GM21825 (cell line): Measurements from ENCODE around the gene SCFD2.

Source experiments
- ATAC-seq: cut with Tn5 transposase; IDR thresholded peaks from one replicate; pipeline ENCODE4 v1.9.1; 2021; ENCODE audit warnings: mild to moderate bottlenecking, moderate library complexity; ENCODE audit not compliant: unreplicated experiment

SCFD2 gene

DNA sequence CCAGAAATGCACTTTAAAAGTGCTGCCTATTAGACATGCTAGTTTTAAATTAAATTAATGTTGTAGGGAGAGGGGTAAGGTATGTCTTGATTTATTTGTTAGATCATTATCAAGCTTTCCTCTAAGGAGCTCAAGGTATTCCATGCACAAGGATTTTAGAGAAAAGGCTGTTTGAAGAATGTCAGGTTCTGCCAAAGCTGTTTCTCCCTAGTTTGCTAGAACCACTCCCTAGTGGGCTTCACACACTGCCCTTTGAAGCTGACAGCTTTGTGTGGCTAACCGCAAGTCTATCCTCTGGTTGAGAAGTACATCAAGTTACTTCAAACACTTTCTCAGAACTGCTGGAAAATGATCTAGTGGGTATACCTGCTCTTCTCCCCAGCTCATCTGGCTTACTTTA lies 471.4 kb downstream of the SCFD2 start:
- ATAC-seq: no peak

DNA sequence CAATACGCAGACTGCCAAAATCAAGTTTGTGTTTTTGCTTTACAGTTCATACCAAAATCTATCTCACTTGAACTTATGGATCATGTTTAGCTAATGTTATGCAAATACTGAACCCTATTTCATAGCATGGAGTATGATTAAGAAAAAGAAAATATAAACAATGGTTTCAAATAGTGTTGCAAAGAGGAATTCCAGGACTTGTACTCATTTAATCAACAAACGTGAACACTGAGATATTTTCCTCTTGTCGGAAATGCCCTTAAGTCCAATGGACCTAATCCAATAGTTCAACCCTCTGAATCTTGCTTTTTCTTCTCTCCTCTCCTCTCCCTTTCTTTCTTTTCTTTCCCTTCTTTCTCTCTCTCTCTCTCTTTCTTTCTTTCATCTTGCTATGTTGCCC lies 473.0 kb downstream of the SCFD2 start:
- no peak for ATAC-seq

DNA sequence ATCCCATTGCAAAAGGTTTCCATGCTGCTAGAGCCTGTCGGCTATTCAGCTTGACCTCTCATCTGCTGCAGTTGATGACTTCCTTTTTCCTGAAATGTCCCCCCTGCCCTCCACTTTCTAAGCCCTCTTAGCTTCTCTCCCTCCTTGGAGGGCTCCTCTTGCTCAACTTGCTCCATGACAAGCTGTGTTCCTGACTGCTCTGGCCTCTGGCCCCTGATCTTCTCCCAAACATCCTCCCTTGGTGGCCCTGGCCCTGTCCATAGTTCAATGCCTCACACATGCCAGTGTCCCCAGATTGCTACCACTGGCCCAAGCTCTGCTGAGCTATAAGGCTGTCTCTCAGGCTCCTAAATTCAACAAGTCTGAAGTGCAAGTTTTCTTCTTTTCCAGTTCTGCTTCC lies 474.1 kb downstream of the SCFD2 start:
- ATAC-seq: no peak

DNA sequence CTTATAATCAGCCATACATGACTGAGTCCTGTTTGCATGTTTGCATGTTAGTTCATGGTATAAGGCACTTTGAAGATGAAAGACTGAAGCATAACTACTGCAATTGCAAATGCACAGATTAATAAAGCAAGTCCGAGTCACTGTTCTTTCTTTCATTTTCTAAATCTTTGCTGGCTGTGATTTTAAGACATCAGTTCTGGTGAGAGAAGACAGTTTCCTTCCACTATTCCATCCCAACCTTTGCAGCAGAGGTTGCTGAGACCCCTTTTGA lies 475.4 kb downstream of the SCFD2 start:
- no peak for ATAC-seq

DNA sequence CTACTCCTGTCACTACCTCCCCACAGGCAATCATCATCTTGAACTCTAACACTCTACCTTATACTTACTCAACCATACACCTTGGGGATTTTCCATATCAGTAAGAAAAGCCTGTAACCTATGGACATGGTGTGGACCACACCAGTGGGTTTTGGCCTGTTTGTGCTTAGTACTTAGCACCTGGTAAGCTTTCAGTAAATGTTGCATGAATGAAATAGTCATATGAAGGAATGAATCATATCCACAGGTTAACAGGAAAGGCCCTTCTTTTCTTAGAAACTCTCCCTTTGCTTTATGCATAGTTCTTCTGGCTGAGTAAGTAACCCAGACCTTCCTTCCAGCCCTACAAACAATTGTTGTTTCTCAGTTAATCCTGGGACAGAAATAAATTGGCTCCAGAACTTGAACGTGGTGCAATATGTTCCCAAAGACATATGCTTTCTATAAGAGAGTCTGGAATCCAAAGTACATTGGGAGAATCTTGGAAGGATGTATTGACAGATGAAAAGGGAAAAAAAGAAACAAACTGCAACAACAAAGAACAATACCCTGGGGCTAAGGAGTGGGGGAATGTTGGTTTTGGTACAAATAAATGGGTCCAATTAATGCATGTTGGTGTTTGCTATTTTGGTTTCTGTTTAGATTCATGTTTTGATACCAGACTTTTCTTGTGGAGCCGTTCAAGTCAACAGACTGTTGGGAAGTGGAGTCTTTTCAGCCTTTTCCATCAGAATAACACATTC lies 475.9 kb downstream of the SCFD2 start:
- no peak for ATAC-seq

DNA sequence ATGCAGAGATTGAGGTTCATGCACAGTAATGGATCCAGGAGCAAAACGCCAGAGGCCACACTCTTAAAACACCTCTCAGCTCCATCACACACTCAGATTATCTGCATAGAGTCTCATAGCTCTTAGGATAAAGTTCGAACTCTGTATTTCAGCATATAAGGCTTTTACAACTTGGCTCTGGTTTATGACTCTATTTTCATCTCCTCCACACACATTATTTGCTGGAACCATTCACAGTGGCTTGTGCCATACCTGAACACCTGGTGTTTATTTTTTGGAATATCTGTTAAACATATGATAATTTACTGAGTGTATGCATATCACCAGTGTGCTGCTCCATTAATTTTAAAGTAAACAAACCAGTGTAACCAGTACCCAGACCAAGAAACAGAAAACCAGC lies 476.5 kb downstream of the SCFD2 start:
- no peak for ATAC-seq

DNA sequence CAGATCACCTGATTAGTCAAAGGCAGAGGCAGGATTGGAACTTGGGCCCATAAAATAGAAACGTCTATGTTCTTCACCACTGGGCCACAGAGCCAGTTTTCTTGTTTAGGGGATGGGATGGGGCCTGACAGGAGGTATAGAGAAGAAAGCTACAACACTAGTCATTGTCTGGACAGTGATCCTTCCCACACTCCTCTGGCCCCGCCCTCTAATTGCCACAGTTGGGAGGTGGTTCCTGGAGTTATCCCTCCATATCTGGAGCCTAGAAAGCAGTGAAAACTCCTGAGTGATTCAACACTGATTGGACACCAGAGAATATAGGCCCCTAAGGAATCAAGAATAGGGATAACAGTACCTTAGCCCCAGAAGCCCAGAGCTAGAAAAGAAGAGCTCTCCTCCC lies 480.9 kb downstream of the SCFD2 start:
- no peak for ATAC-seq

DNA sequence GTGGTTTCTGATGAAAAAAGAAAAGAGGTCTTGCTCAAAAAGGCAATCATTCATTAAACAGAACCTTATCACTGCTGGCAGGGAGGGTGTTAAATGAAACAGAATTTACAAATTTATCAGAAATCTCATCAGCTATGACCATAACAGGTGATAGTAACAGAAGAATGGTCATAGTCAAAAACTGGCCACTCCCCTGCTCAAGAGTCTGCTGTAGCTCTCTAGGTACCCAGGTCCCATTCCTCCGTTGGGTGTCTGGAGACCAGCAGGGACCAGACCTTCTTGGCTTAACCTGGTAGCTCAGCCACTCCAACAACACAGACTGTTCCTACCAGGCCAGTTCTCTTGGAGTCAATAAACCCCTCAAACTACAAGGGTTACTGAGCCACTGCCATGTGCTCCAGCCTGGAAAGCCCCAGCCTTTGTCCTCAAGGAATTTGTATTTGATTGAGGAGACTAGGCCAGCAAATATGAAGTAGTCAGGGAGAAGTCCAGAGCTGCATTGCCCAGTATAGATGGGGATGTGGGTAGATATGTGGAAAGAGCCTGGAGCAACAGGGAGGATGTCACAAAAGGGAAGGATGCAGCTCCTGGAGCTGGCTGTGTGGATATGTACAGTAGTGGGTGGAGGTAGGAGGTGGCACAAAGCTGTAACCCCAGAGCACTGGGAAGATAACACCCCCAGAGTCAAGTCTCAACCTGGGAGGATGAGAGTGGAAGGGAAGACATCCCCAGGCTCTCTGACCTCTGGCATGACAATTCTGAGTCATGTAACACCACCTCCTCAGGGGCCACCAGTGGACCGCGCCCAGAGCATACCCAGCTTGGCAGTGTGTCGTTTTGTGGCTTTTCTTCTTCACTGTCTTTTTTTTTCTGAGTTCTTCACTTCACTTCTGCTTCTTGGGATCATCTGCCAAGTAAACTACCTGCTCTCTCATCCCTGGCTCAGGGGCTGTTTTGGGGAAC lies 481.9 kb downstream of the SCFD2 start:
- ATAC-seq: no peak

DNA sequence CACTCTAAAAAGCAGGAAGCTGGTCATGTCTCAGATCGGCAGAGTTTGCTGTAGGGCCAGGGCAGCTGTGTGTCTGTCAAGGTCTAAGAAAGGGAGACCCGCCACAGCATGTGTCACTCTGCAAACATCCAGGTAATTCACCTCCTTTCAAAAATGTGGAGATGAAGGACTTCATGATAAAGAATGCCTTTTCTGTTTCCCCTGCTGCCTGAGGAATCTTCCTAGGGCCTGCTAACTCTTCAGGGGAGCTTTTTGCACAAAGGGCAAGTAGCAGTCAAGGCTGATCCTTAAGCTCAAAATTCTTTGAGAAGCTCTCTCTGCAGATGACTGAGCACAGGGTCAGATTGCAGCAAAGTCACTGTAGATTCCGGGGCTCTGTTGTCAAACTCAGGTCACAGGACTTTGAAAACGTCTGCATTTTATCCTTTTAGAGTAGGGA lies 482.7 kb downstream of the SCFD2 start:
- no peak for ATAC-seq

DNA sequence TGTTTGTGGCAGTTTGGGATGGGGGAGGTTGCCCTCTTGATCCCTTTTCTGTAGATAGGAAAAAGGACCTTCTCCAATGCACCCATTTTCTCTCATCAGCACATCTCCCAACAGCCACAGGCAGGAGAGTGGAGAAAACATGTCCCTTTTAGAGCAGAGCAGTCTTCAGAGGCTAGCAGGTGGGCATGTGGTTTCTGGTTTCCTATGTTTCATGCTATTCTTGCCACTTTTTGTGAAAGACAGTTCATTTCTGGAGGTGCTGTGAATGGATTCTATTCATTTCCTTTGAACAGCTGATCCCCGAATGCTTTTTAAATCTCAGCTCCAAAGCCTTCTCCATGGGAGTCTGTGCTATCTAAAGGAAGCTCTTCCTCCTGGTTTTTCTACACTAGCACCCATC lies 484.9 kb downstream of the SCFD2 start:
- ATAC-seq: no peak

DNA sequence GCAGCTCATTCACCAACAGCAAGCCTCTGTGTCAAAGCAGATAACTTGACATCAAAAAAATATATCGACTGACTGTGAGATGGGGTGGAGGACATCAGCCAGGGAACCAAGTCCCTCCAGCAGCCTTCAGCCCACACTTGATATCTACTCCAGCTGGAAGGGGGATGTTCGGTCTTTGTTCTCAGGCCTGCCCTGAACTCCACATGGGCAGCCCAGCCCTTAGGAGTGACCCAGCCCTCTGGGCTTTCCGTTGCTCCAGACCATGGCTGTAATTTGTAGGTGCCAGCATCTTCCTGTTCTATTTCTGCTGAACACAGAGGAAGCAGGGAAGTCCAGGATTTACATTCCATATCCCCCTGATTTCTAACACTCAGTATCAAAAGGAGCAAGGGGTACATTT lies 486.4 kb downstream of the SCFD2 start:
- ATAC-seq: no peak

DNA sequence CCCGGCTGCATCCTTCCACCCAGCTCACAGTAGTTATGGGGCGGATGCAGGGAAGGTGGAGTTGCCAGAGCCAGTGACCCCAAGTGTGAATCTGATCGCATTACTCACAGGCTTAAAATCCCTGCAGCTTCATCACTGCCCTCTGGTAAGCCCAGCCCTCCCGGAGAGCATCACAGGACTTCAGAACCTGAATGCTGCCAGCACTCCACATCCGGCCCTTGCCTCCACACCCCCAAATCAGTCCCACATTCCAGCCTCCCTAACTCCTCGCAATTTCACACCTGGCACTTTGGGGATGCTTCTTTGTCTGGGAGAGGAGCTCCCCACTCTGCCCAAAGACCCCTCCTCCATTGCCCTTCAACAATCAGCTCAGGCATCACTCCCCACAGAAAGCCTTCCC lies 488.2 kb downstream of the SCFD2 start:
- ATAC-seq: no peak

DNA sequence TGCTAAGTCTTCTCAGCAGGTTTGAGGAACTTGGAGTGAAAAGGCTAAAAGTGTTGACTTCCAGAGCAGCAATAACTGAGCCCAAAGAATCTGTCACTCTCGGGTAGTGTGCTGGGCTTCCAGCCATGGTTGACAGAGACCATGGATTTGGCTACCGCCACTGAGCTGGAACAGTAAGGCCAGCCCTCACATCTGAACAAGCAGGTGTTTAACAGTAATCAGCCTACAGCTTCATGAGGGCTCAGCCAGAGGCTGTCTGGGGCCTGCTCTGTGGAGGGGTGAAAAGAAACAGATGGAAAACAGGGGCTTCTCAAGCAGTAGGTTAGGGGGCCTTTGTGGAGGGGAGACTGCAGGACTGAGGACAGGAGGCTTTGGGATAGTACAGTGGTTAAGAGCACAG lies 488.8 kb downstream of the SCFD2 start:
- ATAC-seq: no peak

DNA sequence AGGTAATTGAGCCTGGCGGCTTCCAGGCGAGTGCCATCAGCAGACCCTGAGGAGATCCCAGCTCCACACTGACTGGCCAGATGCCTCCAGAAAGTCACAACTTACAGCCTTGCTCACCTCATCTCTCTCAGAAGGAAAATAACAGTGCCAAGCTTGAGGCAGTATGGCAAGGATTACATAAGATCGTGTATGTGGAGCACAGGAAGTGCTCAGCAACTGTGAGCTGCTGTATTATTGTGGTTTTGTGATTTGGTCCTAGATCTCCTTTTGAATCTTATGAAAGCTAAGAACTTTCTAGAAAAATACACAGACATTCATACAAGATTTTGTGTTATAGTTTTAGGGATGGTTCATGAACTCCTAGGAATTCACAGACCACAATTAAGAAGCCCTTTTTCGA lies 489.8 kb downstream of the SCFD2 start:
- no peak for ATAC-seq

DNA sequence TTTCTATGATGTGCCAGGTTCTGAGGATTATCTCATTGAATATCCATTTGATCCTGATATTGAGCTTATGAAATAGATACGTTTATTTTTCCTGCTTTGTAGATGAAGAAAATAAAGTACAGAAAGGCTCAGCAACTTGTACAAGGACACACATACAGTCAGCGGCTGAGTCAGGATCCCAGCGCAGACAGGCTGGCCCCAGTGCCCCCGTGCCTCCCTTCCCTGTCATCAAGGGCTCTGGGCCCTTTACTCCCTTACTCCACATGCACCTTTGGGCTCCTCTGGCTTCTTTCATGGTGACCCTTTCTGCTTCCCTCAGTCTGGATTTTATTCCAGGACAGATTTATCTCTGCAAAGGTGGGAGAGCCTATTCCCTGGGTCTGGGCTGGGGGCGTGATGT lies 490.9 kb downstream of the SCFD2 start:
- ATAC-seq: no peak

DNA sequence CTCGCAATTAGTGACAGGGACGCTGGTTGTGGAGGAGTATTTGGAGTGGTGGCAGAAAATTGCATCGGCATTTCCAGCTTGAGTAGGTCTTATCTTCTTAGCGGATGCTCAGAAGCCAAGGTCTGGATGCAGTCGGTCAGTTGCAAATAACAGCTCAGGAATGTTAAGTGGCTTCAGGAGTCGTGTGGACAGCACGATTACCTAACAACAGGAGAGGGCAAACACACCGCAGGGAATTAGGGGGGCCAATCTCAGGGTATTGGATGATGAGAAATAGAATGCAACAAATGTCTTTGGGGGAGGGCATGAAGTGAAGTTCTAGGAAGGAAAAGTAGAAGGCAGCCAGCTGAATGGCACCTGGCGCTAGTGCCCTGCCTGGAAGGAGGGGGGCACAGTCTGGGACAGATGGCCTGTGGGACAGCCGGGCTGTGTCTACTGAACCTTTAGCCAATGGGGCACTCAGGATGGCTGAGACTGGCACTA lies 492.0 kb downstream of the SCFD2 start:
- no peak for ATAC-seq

DNA sequence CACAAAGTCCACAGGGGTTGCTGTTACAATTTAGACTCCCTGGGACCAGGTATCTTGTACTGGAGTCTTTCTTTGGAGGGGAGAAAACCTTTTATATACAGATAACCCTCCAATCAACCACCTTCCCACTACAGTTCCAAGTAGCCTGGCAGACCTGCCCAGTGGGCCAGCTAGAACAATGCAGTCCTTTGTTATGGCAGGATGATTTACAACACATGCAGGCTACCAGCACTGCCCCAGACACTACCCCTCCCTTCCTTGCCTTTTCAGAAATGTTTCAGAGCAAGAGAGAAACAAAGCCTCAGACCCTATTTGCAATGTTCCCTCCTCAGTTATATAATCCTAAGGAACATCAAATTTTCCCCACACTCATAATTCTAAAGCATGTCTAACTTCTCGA lies 492.7 kb downstream of the SCFD2 start:
- ATAC-seq: no peak

DNA sequence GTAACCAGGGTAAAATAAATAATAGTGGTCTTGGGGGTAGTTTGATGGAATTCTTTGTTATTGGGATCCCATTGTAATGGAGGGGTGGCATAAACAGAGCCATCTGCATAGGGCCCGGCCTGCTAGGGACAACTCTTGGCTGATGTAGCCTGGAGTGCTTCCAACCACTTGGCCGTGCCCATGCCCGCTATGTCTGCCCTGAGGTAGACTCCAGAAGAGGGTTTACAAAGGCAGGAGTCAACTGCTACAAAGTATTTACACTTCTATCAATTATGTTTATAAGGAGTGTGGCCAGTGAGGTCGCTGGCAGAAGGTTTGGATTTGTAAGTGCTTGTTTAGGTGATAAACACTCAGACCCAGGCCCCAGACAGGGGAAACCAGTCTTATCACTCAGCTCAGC lies 495.6 kb downstream of the SCFD2 start:
- no peak for ATAC-seq

DNA sequence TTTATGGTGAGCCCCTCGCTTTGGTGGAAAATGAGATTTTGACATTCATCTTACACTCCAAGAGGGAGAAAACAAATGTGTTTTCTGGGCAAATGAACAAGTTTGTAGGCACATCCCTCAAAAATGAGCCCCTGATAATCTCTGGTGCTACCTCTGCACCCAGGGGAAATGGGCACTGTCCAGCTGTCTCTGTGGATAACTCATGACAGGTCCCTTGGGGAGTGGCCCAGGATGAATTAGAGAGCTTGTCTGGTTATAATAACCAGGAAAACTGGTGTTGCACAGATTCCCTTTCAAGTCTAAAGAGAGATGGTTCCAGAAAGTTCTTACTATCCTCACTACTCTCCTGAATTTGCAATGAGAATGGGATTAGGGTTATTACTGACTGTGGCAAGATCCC lies 496.2 kb downstream of the SCFD2 start:
- no peak for ATAC-seq

DNA sequence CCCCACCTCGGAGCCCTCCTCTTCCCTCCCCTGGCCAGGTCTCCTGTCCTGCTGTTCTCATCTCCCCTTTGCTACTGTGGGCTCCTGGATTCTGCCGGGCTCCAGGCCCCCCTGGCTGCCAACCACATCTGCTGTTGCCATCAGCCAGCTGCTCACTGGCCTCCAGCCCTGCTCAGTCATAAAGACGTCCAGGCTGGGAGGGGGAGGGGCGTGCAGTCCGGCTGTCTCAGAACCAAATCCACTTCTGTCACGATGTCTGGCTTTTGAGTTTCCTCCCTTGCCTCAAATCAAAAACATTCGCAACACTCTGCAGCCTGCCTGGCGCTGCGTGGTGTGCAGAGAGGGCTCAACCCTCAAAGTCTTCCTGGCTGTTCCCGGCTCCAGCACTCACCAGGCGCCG lies 496.7 kb downstream of the SCFD2 start:
- no peak for ATAC-seq

DNA sequence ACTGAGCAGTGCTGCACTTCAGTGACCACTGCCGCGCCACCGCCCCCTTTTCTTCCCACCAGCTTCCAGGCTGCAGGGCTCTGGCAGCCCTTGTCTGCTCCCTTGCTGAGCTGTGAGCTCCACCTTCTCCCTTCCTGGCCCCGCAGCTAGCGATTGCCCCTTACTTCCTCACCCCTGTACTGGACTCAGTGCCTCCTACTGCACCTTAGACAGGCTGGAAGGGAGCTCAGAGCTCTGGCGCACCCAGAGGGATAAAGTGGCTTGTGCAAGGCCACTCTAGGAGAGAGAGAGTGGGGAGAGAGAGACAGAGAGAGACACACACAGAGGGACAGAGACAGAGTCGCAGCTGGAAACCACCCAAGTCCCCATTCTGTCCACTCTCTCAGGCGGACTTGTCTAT lies 497.7 kb downstream of the SCFD2 start:
- no peak for ATAC-seq

DNA sequence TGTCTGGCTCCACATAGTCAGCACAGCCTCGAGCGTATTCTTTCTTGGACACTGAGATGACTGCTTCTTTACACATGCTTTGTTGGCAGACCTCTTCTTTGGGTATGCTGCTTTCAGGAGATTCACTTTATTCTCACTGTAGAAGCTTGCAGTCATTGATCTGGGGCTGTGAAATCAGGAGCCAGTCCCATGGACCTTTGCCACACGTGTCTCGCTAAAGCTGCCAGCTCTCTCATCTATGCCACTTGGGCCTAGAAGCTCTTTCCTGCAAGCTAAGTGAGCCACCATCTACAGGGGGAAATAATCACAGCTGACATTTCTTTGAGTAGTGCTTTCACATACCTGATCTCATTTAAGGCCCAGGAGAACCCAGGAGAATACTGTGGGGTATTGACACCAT lies 498.7 kb downstream of the SCFD2 start:
- no peak for ATAC-seq
